Caki2 (cell line): ENCODE measurements around the gene FAM171A1. TPM values are rescaled to one million over a fixed set of nuclear protein-coding genes. Genes with fewer than 3 reads are reported as not detected.
"Not testable (repeated sequence)": the region's sequence is repeated elsewhere in the genome, so short reads cannot be mapped to it uniquely, and the experiment has no call there.

Experiments
- DNase-seq: peaks from one replicate; pipeline ENCODE4 v3.0.0-alpha.2; 2015; ENCODE audit warnings: low read depth
- in situ Hi-C: cut with HindIII; loops from 2 replicates; pipeline ENCODE4 v1.10.0; 2016; ENCODE audit warnings: low sequenced_read_pairs, low pct_unique_long_range_greater_than_20kb, mixed read lengths
- total RNA-seq: library from RNA; depleted of rRNA; stranded (reverse); fragments of >200 nt; shearing (Covaris generic); gene quantifications from 2 replicates; pipeline ENCODE4 v1.2.3, GENCODE V29; 2014; ENCODE audit warnings: low replicate concordance; rRNA removed

FAM171A1 gene
- 9.3 and 13.2 TPM in 2 replicates for total RNA-seq

DNA sequence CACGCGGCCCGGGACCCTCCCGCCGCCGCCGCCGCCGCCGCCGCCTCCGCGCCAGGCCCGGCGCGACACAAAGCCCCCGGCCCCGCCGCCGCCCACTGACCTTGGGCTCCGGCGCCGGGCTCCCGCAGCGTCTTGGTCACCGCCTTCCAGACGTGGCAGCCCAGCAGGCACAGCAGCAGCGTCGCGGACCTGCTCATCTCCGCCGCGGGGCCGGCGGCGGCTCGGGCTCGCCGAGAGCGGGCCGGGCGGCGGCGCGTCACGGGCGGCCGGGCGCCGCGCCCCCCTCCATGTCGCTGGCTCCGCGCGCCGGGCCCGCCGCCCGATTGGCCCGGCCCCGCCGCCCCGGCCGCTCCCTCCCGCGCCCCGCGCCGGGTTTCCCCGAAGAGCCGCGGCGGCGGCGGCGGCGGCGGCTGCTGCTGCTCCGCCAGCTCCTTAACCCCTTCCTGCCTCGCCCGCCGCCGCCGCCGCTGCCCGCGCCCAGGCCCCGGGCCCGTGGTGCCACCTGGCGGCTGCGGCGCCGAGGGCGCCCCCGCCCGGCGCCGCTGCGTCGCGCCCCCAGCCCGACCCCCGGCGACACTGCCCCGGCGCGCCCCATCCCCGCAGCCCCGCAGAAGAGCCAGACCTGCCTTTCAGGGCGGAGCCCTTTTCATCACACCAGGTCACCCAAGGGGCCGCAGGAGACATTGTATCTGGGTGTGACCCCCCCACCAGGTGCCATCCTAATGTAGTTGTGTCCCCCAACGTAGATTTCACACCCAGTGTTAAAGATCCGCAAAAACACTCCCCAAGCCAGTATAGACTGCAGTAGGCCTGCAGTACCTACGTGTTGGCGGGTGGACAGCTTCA, at the start of gene FAM171A1:
TSS of gene FAM171A1 (minus strand) at position 434 of the 846 bp plus-strand sequence. CDS start at position 197, 237 bp downstream.
- DNase-seq, result peak; percentile 32
- in situ Hi-C loops, result no loop called here

- in situ Hi-C loops, result no loop called here
- no peak for DNase-seq
Observed at GRCh38 chr10:15420858-15421257, 49.8 kb upstream of the FAM171A1 start.

GRCh38 chr10:15419279-15419874, 48.3 kb upstream of the FAM171A1 start:
- DNase-seq, result peak; percentile 56
- in situ Hi-C loops, result no loop called here

GRCh38 chr10:15416034-15416433, 44.9 kb upstream of the FAM171A1 start:
- DNase-seq, result no peak
- in situ Hi-C loops, result no loop called here

GRCh38 chr10:15411010-15411409, 39.9 kb upstream of the FAM171A1 start:
- DNase-seq, result no peak
- in situ Hi-C loops, result no loop called here

DNA sequence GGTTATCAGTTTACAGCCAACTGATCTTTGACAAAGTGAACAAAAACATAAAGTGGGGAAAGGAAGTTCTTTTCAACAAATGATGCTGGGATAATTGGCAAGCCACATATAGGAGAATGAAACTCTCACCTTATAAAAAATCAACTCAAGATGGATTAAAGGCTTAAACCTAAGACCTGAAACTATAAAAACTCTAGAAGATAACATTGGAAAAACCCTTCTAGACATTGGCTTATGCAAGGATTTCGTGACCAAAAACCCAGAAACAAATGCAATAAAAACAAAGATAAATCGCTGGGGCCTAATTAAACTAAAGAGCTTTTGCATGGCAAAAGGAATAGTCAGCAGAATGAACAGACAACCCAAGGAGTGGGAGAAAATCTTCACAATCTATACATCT, 38.3 kb upstream of the FAM171A1 start:
- in situ Hi-C loops, result not testable (repeated sequence)

GRCh38 chr10:15408557-15408956, 37.5 kb upstream of the FAM171A1 start:
- DNase-seq, result no peak
- in situ Hi-C loops, result no loop called here

More for the DNA sequence above, 38.3 kb upstream of the FAM171A1 start:
- not testable (repeated sequence) for DNase-seq

DNA sequence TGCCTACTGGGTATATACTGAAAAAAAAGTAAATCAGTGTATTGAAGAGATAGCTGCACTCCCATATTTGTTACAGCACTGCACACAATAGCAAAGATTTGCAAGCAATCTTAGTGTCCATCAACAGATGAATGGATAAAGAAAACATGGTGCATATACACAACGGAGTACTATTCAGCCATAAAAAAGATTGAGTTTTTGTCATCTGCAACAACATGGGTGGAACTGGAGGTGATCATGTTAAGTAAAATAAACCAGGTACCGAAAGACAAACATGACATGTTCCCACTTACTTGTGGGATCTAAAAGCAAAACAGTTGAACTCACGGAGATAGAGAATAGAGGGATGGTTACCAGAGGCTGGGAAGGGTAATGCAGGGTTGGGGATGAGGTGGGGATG, 34.2 kb upstream of the FAM171A1 start:
- in situ Hi-C loops, result no loop called here

DNA sequence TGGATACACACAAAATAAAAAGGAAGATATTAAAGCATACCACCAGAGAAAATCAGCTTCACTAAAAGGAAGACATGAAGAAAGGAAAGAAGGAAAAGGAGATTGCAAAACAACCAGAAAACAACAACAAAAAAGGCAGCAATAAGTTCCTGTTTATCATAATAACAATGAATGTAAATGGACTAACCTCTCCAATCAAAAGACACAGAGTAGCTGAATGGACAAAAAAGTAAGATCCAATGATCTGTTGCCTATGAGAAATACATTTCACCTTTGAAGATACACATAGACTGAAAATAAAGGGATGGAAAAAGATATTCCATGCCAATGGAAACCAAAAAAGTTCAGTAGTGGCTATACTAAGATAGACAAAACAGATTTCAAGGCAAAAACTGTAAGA, 30.3 kb upstream of the FAM171A1 start:
- in situ Hi-C loops, result no loop called here
- no peak for DNase-seq

More for the DNA sequence above, 34.2 kb upstream of the FAM171A1 start:
- no peak for DNase-seq

- DNase-seq, in situ Hi-C loops: not testable (repeated sequence)
Observed at GRCh38 chr10:15400461-15400860, 29.4 kb upstream of the FAM171A1 start.

DNA sequence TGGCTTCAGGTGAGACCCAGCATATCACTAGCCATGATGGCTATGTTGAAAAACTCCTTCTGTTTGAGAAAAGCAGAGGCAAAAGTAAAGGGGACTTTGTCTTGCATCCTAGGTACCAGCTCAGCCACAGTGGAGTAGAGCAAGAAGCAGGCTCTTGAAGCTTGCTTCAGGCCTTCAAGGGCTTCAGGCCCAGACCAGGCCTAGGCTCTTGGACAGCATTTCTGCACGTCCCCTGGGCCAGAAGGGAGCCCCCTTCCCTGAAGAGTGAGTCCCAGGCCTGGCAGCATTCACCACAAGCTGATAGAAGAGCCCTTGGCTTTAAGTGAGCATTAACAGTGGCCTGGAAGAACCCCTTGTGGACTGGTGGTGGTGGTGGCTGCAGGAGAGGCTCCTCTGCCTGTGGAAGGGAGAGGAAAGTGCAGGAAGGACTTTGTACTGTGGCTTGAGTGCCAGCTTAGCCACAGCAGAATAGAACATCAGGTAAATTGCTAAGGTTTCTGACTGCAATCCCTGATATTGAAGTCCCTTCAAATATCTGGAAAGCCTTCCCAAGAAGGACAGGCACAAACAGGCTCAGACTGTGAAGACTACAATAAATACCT, 28.1 kb upstream of the FAM171A1 start:
- DNase-seq, result no peak
- in situ Hi-C loops, result no loop called here

DNA sequence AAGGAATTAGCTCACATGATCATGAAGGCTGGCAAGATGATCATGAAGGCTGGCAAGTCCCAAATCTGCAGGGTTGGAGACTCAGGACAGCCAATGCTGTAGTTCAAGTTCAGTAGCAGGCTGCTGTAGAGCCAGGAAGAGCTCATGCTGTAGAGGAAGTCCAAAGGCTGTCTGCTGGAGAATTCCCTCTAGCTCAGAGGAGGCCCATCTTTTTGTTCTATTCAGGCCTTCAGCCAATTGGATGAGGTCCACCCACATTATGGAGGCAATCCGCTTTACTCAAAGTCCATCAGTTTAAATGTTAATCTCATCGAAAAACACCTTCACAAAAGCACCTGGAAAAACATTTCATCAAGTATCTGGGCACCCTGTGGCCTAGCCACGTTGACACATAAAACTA, 24.8 kb upstream of the FAM171A1 start:
- in situ Hi-C loops, result no loop called here
- no peak for DNase-seq

DNA sequence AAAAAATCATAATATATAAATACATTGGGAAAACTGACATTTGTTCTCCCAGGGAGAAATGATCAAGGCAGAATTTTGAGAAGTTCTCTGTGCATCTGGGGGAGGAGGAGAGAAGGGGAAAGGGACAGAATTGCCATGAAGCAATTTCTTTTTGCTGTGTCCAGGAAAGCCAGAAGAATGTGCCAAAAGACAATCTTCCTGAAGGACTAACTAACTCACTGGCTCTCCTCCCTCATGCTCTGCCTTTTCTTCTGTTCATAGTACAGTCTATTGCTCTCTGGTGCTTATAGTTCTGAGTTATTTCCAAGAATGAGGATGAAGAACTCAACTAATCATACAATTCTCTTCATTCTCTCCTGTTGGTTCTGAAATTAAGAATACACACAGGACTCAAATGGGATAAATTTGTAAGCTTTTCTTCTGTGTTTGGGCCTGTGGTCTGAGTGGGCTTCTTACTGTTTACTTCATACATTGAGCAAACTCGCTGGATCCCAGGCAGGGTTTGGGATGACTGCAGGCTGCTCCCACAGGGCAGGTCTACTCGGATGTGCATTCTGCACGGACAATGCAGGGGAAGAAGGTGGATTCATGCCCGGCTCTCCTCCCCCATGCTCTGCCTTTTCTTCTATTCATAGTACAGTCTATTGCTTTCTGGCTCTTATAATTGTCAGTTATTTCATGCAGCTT, 22.2 kb upstream of the FAM171A1 start:
- in situ Hi-C loops, result no loop called here
- DNase-seq, result no peak

DNA sequence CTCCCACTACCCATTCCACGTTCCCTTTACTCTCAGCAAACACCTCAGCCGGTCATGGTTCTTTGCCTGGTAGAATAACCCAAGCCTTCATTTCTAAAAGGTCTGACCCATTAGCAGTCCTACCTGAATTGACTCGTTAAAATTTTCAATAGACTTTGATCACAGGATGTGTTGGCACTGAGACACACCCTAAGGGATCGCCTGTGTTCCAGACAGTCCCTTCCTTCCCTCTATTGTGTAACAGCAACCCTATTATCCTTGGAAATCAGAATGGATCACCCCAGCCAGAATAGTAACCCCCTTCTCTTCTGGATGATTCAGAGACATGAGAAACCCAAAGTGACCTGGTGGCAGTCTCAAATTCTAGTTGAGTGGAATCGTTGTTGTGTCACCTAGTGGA, 20.4 kb upstream of the FAM171A1 start:
- in situ Hi-C loops, result no loop called here
- no peak for DNase-seq

DNA sequence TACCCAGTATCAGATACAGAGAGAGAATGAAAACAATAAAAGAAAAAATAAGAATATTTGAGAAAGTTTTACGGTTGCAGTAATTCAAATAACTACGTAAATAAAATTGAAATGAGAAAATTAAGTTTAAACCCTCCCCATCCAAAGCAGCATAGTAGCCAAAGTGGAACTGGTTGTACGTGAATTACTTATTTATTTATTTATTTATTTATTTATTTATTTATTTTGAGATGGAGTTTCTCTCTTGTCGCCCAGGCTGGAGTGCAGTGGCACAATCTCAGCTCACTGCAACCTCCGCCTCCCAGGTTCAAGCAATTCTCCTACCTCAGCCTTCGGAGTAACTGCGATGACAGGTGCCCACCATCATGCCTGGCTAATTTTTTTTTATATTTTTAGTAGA, 17.1 kb upstream of the FAM171A1 start:
- in situ Hi-C loops, DNase-seq: not testable (repeated sequence)

DNA sequence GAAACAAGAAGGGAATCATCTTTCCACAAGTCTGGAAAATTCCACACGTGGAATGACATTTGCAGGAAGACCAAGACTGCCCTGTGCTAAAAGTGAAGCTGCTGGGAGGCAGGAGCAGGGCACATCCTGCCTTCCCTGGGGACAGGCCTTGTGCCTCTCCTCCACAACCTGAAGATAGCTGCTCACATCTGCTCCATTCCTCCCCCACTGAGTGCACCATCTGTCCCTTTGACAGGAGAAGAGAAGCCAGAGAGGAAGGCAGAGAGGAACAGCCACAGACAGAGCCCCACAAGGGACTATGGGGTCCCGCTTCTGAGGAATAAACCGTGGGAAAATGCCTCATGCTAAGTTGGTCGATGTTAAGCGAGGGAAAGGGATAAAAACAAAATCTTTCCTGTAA, 15.9 kb upstream of the FAM171A1 start:
- DNase-seq, result no peak
- in situ Hi-C loops, result no loop called here

GRCh38 chr10:15385552-15386455, 14.7 kb upstream of the FAM171A1 start:
- DNase-seq, result no peak
- in situ Hi-C loops, result no loop called here

GRCh38 chr10:15381420-15381819, 10.3 kb upstream of the FAM171A1 start:
- in situ Hi-C loops, result no loop called here
- no peak for DNase-seq
